Measurements from ENCODE around the gene THAP3.

THAP3 gene

GRCh38 chr1:6673816-6674398 is 49.2 kb downstream of the THAP3 start:
- no peak for DNase-seq (ENCODE audit: low read depth, low spot score)

- DNase-seq (ENCODE audit: low read depth, low spot score) = no peak
These were observed 50.1 kb downstream of the THAP3 start for GRCh38 chr1:6674771-6675170.

- no peak for DNase-seq (ENCODE audit: low read depth, low spot score)
These were observed 51.3 kb downstream of the THAP3 start for GRCh38 chr1:6675941-6676340.

Data from brain pericyte (primary cell).